GM21619 (cell line): ENCODE results near the gene DACT2.
"Not testable (repeated sequence)": the region's sequence is repeated elsewhere in the genome, so short reads cannot be mapped to it uniquely, and the experiment has no call there.

ENCODE experiments used
- ATAC-seq: cut with Tn5 transposase; IDR thresholded peaks from one replicate; pipeline ENCODE4 v1.9.1; 2021; ENCODE audit not compliant: unreplicated experiment

Gene DACT2

DNA sequence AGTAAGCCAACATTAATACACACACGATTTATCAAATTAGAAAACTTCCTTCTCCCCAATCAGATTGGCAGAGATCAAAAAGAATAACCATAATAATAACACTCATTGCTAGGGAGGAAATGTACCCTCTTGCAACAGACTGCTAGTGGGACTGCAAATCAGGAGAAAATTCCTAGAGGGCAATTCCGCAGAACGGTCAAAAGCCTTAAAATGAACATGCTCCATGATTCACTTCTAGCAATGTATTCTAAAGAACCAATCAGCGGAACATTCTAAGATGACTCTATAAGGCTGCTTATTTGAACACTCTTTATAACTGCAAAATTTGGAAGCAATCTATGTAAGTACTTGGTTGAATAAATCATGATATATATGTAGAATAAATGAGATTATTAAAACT lies 8.5 kb upstream of the DACT2 start:
- no peak for ATAC-seq

GRCh38 chr6:168326294-168327261 lies 7.0 kb upstream of the DACT2 start:
- no peak for ATAC-seq

GRCh38 chr6:168322966-168323365 lies 3.4 kb upstream of the DACT2 start:
- ATAC-seq: no peak

GRCh38 chr6:168320634-168321033 lies 1.1 kb upstream of the DACT2 start:
- ATAC-seq: no peak

GRCh38 chr6:168318579-168319278 lies 848 bp downstream of the DACT2 start:
- ATAC-seq: no peak

DNA sequence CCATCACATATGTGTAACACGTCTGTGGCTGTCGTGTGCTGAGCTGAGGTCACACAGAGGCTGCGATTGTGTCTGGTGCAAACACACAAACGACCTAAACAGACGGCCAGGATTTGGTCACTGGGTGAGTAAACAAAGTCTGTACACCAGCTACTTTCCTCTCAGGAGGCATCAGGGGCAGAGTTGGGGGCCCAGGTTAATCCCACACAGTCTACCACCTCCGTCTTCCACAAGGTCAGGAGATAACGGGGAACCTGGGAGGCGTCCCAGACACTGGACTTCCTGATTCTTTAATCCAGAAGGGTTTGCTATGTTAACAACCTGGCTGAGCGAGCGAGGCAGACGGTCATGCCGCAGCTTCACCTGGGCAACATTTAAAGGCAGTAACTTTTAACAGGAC lies 1.5 kb downstream of the DACT2 start:
- no peak for ATAC-seq

DNA sequence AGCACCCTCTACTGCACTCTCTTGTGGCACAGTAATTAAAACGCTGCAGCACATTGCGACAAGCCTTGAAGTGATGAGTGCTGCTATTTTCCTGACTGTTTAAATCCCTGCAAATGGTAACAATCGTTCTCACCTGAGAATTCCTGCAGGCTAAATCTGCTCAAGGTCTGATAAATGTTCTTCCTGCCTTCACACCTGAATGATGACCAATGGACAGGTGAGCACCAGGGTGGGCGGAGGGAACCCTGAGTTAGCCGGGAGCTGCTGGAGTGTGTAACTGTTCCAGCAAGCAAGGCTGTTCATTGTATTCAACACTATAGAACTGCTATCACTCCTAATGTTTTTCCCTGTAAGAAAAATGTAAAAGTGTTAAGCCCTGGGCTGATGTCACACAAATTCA lies 4.0 kb downstream of the DACT2 start:
- no peak for ATAC-seq

DNA sequence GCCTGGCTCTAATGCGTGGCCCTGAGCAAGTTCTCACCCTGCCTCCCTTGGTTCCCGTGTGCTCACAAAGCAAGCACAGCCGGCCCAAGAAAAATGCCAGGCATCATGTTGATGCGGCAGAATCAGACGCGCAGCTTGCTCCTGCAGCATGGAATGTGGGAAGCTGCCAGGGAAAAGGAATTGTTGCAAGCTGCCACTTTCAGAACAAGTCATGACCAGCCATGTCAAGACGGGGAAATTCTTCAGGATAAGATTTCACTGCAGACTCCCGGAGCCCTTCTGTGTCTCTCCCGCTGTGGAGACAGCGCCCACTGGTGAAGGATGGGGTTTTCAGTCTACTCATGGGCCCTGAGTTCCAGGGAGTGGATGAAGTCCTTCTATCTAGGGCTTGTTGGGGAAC lies 4.6 kb downstream of the DACT2 start:
- ATAC-seq: no peak

GRCh38 chr6:168314021-168314420 lies 5.6 kb downstream of the DACT2 start:
- ATAC-seq: no peak

DNA sequence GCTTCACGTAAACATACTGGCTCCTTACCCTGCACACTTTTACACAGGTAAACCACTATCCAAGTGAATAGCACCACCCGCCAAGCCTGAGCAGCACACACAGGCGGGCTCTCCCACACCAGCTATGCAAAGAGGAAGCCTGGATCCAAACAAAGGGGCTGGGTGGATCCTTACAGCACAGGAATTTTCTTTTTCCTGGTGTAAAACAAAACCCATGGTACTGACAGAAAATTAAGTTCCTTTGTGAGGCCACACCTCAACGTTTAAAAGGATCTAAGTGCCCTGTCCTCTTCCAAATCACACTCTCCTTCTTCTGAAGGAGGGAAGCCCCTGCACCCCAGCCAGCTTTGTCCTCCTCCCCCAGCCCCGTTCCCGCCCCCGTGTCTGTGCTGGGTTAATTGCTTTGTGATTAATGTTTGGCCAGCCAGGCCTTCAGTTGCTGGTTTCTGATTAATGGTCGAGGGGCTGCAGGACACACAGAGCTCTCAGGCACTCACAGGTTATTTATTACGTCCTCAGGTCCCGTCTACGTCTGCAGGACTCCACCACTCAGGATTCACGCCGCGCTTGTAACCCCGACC lies 6.1 kb downstream of the DACT2 start:
- ATAC-seq: no peak

- ATAC-seq: not testable (repeated sequence)
Observed at GRCh38 chr6:168312125-168312507, 7.5 kb downstream of the DACT2 start.

DNA sequence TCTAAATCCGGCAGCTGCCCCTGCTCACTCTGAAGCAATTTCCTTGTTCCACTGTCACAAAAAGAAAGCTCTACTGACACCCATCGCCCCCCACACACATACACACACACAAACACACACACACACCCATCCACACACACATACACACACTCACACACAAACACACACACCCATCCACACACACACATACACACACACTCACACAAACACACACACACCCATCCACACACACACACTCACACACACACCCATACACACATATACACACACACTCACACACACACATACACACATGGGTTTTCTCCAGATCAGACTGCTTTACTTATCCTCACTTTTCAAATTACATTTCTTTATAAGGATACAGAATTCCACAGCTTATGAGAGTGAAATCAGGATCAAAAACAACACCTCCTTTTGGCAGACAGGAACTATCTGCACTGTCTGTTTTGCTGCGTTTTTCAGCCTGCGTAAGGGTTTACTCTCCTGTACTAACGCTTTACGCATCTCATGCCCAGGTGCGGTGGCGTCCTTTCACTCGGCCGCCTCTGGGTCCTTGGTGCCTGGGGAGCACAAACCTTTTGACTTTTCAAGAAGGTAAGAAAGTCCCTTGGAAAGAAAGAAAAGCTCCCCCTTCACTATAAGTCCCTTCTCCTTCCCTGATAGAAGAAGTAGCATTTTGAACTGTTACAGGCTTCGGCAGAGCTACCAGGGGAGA lies 8.0 kb downstream of the DACT2 start:
- ATAC-seq: no peak

DNA sequence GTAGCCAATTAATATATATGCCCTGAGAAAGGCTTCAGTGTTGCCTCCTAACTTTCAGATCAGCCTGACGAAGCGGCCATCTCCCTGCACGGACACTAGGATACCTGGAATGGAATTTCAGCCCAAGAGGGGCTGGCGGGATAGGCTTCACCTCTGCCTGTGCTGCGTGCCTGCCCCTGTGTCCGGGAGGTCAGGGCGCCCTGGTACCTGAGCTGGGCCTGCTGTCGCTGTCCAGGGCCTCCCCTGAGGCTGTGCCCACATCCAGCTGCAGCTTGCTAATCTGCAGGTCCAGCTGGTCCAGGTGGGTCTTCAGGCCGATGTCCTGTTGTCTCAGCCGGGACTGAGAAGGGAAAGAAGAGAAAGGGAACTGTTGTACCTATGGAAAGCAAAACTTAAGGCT lies 8.6 kb downstream of the DACT2 start:
- ATAC-seq: no peak

GRCh38 chr6:168310403-168310802 lies 9.2 kb downstream of the DACT2 start:
- ATAC-seq: no peak

DNA sequence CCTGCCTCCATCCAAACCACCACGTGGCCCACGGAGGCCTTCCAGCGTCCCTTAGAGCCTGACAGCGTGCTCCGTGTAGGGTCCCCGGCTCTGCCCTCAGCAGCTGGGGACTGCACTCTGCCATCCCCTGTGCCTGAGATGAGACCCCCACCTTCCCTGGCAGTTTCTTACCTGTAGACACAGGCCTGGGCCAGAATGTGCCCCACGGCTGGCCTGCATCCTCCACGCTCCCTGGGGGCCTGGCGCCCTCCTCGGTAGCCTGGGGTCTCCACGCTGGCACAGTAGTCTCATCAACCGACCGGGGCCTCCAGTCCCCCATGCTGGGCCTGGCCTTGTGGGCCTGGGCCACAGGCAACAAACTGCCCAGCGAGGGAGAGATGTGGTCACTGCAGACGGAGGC lies 9.6 kb downstream of the DACT2 start:
- ATAC-seq: no peak

GRCh38 chr6:168309183-168309582 lies 10.4 kb downstream of the DACT2 start:
- no peak for ATAC-seq

GRCh38 chr6:168308390-168309144 lies 11.0 kb downstream of the DACT2 start:
- ATAC-seq: no peak

- ATAC-seq: no peak
Observed at GRCh38 chr6:168307695-168308021, 11.9 kb downstream of the DACT2 start.

GRCh38 chr6:168307015-168307694 lies 12.4 kb downstream of the DACT2 start:
- no peak for ATAC-seq

DNA sequence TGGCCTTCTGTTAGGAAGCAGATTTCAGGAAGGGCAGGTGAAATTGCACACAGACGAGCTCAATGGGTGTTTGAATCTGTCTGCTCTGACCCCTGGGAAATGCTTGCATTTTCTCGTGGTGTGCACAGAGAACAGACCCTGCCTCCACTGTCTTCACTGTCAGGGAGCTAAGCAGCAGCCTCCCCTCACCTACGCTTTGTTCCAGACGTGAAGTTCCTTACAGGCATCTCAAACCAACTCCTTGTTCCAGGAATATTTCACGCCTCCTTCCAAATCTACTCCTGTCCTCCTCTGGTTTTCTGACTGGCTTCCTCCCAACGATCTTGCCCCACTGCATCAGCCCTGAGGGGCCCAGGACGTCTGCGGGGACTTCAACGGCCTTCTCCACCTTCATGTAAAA lies 13.7 kb downstream of the DACT2 start:
- no peak for ATAC-seq
